Kidney tubule cell (primary cell): Measurements from ENCODE around the gene PRDM16.
"Not testable (repeated sequence)": the region's sequence is repeated elsewhere in the genome, so short reads cannot be mapped to it uniquely, and the experiment has no call there.

Experiments
- DNase-seq: peaks from one replicate; pipeline ENCODE4 v3.0.0-alpha.2; 2018; ENCODE audit warnings: low spot score

PRDM16 gene

GRCh38 chr1:3162322-3162882 lies 93.4 kb downstream of the PRDM16 start:
- DNase-seq = no peak

GRCh38 chr1:3163356-3163755 lies 94.4 kb downstream of the PRDM16 start:
- DNase-seq = no peak

GRCh38 chr1:3164671-3165070 lies 95.7 kb downstream of the PRDM16 start:
- DNase-seq = no peak

- DNase-seq = not testable (repeated sequence)
Observed at GRCh38 chr1:3165189-3165588, 96.2 kb downstream of the PRDM16 start.

- no peak for DNase-seq
Observed at GRCh38 chr1:3166206-3166918, 97.4 kb downstream of the PRDM16 start.

GRCh38 chr1:3167255-3167654 lies 98.3 kb downstream of the PRDM16 start:
- DNase-seq = no peak

- no peak for DNase-seq
Observed at GRCh38 chr1:3168678-3169077, 99.7 kb downstream of the PRDM16 start.

GRCh38 chr1:3169665-3170356 lies 100.8 kb downstream of the PRDM16 start:
- DNase-seq = no peak

- DNase-seq = peak; percentile 22
Observed at GRCh38 chr1:3170561-3171453, 101.8 kb downstream of the PRDM16 start.

- DNase-seq = no peak
Observed at GRCh38 chr1:3171761-3172160, 102.8 kb downstream of the PRDM16 start.

- peak; percentile 60 for DNase-seq
Observed at GRCh38 chr1:3172431-3173380, 103.7 kb downstream of the PRDM16 start.

GRCh38 chr1:3173381-3173980 lies 104.5 kb downstream of the PRDM16 start:
- no peak for DNase-seq

GRCh38 chr1:3174487-3175247 lies 105.7 kb downstream of the PRDM16 start:
- peak; percentile 42 for DNase-seq

GRCh38 chr1:3175486-3175885 lies 106.5 kb downstream of the PRDM16 start:
- no peak for DNase-seq

- no peak for DNase-seq
Observed at GRCh38 chr1:3176028-3176427, 107.0 kb downstream of the PRDM16 start.

- no peak for DNase-seq
Observed at GRCh38 chr1:3176820-3177219, 107.8 kb downstream of the PRDM16 start.

- DNase-seq = no peak
Observed at GRCh38 chr1:3178279-3178678, 109.3 kb downstream of the PRDM16 start.

- no peak for DNase-seq
Observed at GRCh38 chr1:3179471-3179870, 110.5 kb downstream of the PRDM16 start.

GRCh38 chr1:3180915-3181314 lies 111.9 kb downstream of the PRDM16 start:
- DNase-seq = no peak

GRCh38 chr1:3181956-3182355 lies 113.0 kb downstream of the PRDM16 start:
- DNase-seq = no peak
